HEK293 (cell line): ENCODE measurements around the gene NHP2.

Source experiments
- CTCF ChIA-PET: fragments of 350-600 bp; formaldehyde crosslinking; extraction: SDS; loops from one replicate; lab custom pipeline; 2021; ENCODE audit warnings: antibody characterized with exemption; lab: Yijun Ruan, JAX
- POLR2A ChIA-PET: fragments of 300-600 bp; formaldehyde crosslinking; extraction: SDS; loops from one replicate; lab custom pipeline; 2020; ENCODE audit warnings: antibody characterized with exemption, inconsistent platforms; lab: Yijun Ruan, JAX
- H3K27ac ChIP-seq: fragments of 200-500 bp; sonication (Bioruptor generic); 2 replicates; pipeline ENCODE4 v1.5.1; 2014; ENCODE audit warnings: low read depth, low read length, control low read depth, inconsistent platforms; ENCODE audit errors: extremely low read depth
- H3K36me3 ChIP-seq, 2 experiments: fragments of 200-500 bp in 1 of 2; sonication (Bioruptor generic) in 1 of 2; 1 replicate in 1 of 2; 2 replicates in 1 of 2; pipeline ENCODE4 v1.5.1; 2014 to 2017; ENCODE audit warnings: inconsistent platforms in 2 of 2, low read length in 2 of 2; ENCODE audit not compliant: control insufficient read depth in 2 of 2, insufficient read depth in 1 of 2
- H3K4me1 ChIP-seq: fragments of 200-500 bp; sonication (Bioruptor generic); 2 replicates; pipeline ENCODE4 v1.5.1; 2014; ENCODE audit warnings: mild to moderate bottlenecking, low read length, inconsistent platforms; ENCODE audit not compliant: control insufficient read depth, insufficient read depth
- H3K4me3 ChIP-seq: 2 replicates; pipeline ENCODE4 v1.5.1; 2011; ENCODE audit warnings: low read depth, mild to moderate bottlenecking, control low read depth, low read length, moderate library complexity
- H3K9me3 ChIP-seq: fragments of 200-500 bp; sonication (Bioruptor generic); 2 replicates; pipeline ENCODE4 v1.5.1; 2014; ENCODE audit warnings: low read depth, low read length, inconsistent platforms; ENCODE audit not compliant: control insufficient read depth, insufficient read depth
- INSM2 ChIP-seq: fragments of 450-650 bp; formaldehyde crosslinking; IDR thresholded peaks from 2 replicates; pipeline ENCODE4 v1.5.1; 2016; ENCODE audit warnings: missing biosample characterization, missing genetic modification characterization
- PRDM1 ChIP-seq: fragments of 450-650 bp; formaldehyde crosslinking; IDR thresholded peaks from 2 replicates; pipeline ENCODE4; 2016; ENCODE audit warnings: missing biosample characterization, missing genetic modification characterization
- REPIN1 ChIP-seq: fragments of 450-650 bp; formaldehyde crosslinking; IDR thresholded peaks from 2 replicates; pipeline ENCODE4 v1.5.1; 2017; ENCODE audit warnings: missing biosample characterization, missing genetic modification characterization, low read depth
- ZBTB11 ChIP-seq: fragments of 450-650 bp; formaldehyde crosslinking; conservative IDR thresholded peaks from 2 replicates; pipeline ENCODE4 v1.5.1; 2016; ENCODE audit warnings: low read depth, missing biosample characterization, missing genetic modification characterization
- ZFP37 ChIP-seq: fragments of 450-650 bp; formaldehyde crosslinking; IDR thresholded peaks from 2 replicates; pipeline ENCODE4 v1.5.1; 2016; ENCODE audit warnings: missing biosample characterization, missing genetic modification characterization
- ZNF133 ChIP-seq: fragments of 450-650 bp; formaldehyde crosslinking; IDR thresholded peaks from 2 replicates; pipeline ENCODE4 v1.5.1; 2016; ENCODE audit warnings: missing biosample characterization, missing genetic modification characterization
- ZNF174 ChIP-seq: fragments of 450-650 bp; formaldehyde crosslinking; IDR thresholded peaks from 2 replicates; pipeline ENCODE4 v1.5.0; 2017; ENCODE audit warnings: missing biosample characterization, mild to moderate bottlenecking, missing genetic modification characterization
- ZNF221 ChIP-seq: fragments of 450-650 bp; formaldehyde crosslinking; IDR thresholded peaks from 2 replicates; pipeline ENCODE4 v1.5.1; 2017; ENCODE audit warnings: missing biosample characterization, missing genetic modification characterization, borderline replicate concordance
- ZNF23 ChIP-seq: fragments of 450-650 bp; formaldehyde crosslinking; IDR thresholded peaks from 2 replicates; pipeline ENCODE4 v1.5.1; 2016; ENCODE audit warnings: missing biosample characterization, missing genetic modification characterization, borderline replicate concordance
- ZNF239 ChIP-seq: fragments of 450-650 bp; formaldehyde crosslinking; IDR thresholded peaks from 2 replicates; pipeline ENCODE4 v1.5.1; 2016; ENCODE audit warnings: missing biosample characterization, missing genetic modification characterization
- ZNF354C ChIP-seq: fragments of 450-650 bp; formaldehyde crosslinking; IDR thresholded peaks from 2 replicates; pipeline ENCODE4 v1.5.1; 2016; ENCODE audit warnings: missing biosample characterization, missing genetic modification characterization, low read depth, borderline replicate concordance
- ZNF362 ChIP-seq: fragments of 450-650 bp; formaldehyde crosslinking; IDR thresholded peaks from 2 replicates; pipeline ENCODE4 v1.5.1; 2016; ENCODE audit warnings: missing biosample characterization, missing genetic modification characterization
- ZNF394 ChIP-seq: fragments of 450-650 bp; formaldehyde crosslinking; IDR thresholded peaks from 2 replicates; pipeline ENCODE4 v1.5.1; 2016; ENCODE audit warnings: missing biosample characterization, missing genetic modification characterization, mild to moderate bottlenecking, moderate library complexity, borderline replicate concordance
- ZNF48 ChIP-seq: fragments of 450-650 bp; formaldehyde crosslinking; IDR thresholded peaks from 2 replicates; pipeline ENCODE4 v1.5.1; 2016; ENCODE audit warnings: missing biosample characterization, missing genetic modification characterization
- ZNF544 ChIP-seq: fragments of 450-650 bp; formaldehyde crosslinking; IDR thresholded peaks from 2 replicates; pipeline ENCODE4 v1.5.0; 2017; ENCODE audit warnings: missing biosample characterization, missing genetic modification characterization
- ZNF548 ChIP-seq: fragments of 450-650 bp; formaldehyde crosslinking; IDR thresholded peaks from 2 replicates; pipeline ENCODE4 v1.5.1; 2016; ENCODE audit warnings: missing biosample characterization, missing genetic modification characterization
- ZNF549 ChIP-seq: fragments of 450-650 bp; IDR thresholded peaks from 2 replicates; pipeline ENCODE4 v1.5.1; 2018; ENCODE audit warnings: missing biosample characterization, missing genetic modification characterization, mild to moderate bottlenecking, inconsistent platforms, moderate library complexity
- ZNF621 ChIP-seq: fragments of 450-650 bp; formaldehyde crosslinking; IDR thresholded peaks from 2 replicates; pipeline ENCODE4 v1.5.1; 2017; ENCODE audit warnings: missing biosample characterization, missing genetic modification characterization
- ZNF645 ChIP-seq: fragments of 450-650 bp; formaldehyde crosslinking; IDR thresholded peaks from 2 replicates; pipeline ENCODE4; 2016; ENCODE audit warnings: missing biosample characterization, missing genetic modification characterization
- ZNF707 ChIP-seq: fragments of 450-650 bp; formaldehyde crosslinking; IDR thresholded peaks from 2 replicates; pipeline ENCODE4 v1.5.1; 2016; ENCODE audit warnings: missing biosample characterization, missing genetic modification characterization
- ZSCAN30 ChIP-seq: fragments of 450-650 bp; IDR thresholded peaks from 2 replicates; pipeline ENCODE4 v1.5.1; 2018; ENCODE audit warnings: missing biosample characterization, mild to moderate bottlenecking, missing genetic modification characterization, moderate library complexity

NHP2 gene

GRCh38 chr5:178111925-178112324 is 41.8 kb downstream of the NHP2 start (continued):
- no peak for TF ChIP-seq ZNF549
- no peak for TF ChIP-seq ZNF362
- TF ChIP-seq INSM2, result no peak
- no peak for TF ChIP-seq ZNF174 (tag by site-specific recombination)
- no peak for TF ChIP-seq ZNF48 (tag by site-specific recombination)
- no peak for TF ChIP-seq ZNF23
- no peak for TF ChIP-seq ZNF239 (tag by site-specific recombination)
- no peak for TF ChIP-seq ZNF645 (tag by site-specific recombination)
- no peak for TF ChIP-seq ZFP37 (tag by site-specific recombination)
- no peak for TF ChIP-seq ZNF621 (tag by site-specific recombination)
- no peak for TF ChIP-seq ZNF394 (tag by site-specific recombination)
- TF ChIP-seq ZSCAN30 (tag by site-specific recombination), result no peak
- TF ChIP-seq ZBTB11, result no peak
- no peak for TF ChIP-seq ZNF354C (tag by site-specific recombination)

- H3K36me3 ChIP-seq, result no peaks in the 10 kb centered on the region
- H3K27ac ChIP-seq, result no peak overlapping the region
- CTCF ChIA-PET, result interaction anchor here (1.8 kb wide), 1 partner anchor 10 kb away, joined by 16 read pairs; no protein-coding TSS in a partner anchor
- TF ChIP-seq ZNF133 (tag by site-specific recombination) (no peak), PRDM1 (tag by site-specific recombination) (no peak), ZNF707 (no peak), ZNF221 (tag by site-specific recombination) (no peak), REPIN1 (no peak), ZNF548 (tag by site-specific recombination) (no peak), ZNF544 (tag by site-specific recombination) (no peak)
- TF ChIP-seq, all 188 proteins: peak for 0
- H3K9me3 ChIP-seq, result no peaks in the 10 kb centered on the region
- no peaks in the 10 kb centered on the region for H3K4me1 ChIP-seq
- POLR2A ChIA-PET, result interaction anchor here (0.7 kb wide), 1 partner anchor 510 kb away, joined by 3 read pairs; no protein-coding TSS in a partner anchor
- H3K4me3 ChIP-seq, result no peak overlapping the region
Observed at GRCh38 chr5:178110511-178110910, 43.2 kb downstream of the NHP2 start.
